ENCODE measurements around the gene FAM83F. TPM values are rescaled to one million over a fixed set of nuclear protein-coding genes. Genes with fewer than 3 reads are reported as not detected.

Gene FAM83F
- total and polyA plus RNA-seq, 3 experiments from 2014 or later, result 0.01 to 0.51 (median 0.33) TPM

DNA sequence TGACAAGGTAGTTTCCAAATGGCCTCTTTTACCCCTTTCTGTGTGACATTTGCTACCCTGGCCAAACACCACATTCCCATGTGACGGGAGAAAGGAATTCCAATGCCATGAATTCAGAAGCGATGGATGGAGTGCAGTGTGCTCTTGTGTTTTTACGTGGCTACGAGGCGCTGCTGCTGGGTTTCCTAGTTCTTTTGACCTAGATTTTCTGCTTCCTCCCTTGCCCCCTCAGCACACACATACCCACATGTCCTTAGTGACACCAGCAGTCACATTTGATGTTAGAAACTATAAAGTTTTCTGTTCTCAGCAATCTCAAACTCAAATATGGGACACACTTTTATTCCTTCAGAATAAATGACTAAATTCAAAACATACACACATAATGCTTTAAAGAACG lies 42.4 kb upstream of the FAM83F start:
- peak overlapping the region; percentile 21 to 83 (median 74) for H3K4me3 Mint-ChIP-seq
- H3K9me3 ChIP-seq (ENCODE audit: low read length), result no peaks in the 10 kb centered on the region
- peaks cover 94% of the 10 kb centered on the region for H3K4me1 ChIP-seq (ENCODE audit: insufficient read depth, low read length)
- H3K27me3 ChIP-seq (ENCODE audit: insufficient read depth, low read length, poor library complexity, severe bottlenecking), result no peaks in the 10 kb centered on the region
- DNase-seq, result peak in 1 of 5 donors; percentile 60
- peak overlapping the region in 7 of 8 donors; percentile 72 to 97 (median 89) for H3K27ac Mint-ChIP-seq
- H3K4me3 ChIP-seq (ENCODE audit: low read length), result peak overlapping the region; percentile 10
- POLR2A ChIA-PET, result no interaction called here
- peaks cover 20 to 91% (median 35%) of the 10 kb centered on the region in 3 donors for H3K36me3 Mint-ChIP-seq
- peaks cover 0 to 1% (median 0%) of the 10 kb centered on the region in 5 donors for H3K9me3 Mint-ChIP-seq
- H3K27me3 Mint-ChIP-seq, result no peaks in the 10 kb centered on the region
- H3K27ac ChIP-seq (ENCODE audit: low read depth, low read length), result no peak overlapping the region
- CTCF ChIA-PET, result interaction anchor here (0.9 to 1.8 kb wide), 6 partner anchors 12 to 417 kb away, joined by 3 to 5 read pairs (median 4); no protein-coding TSS in a partner anchor
- peaks cover 63% of the 10 kb centered on the region for H3K36me3 ChIP-seq (ENCODE audit: insufficient read depth, low read length)
- H3K4me1 Mint-ChIP-seq, result peaks cover 78 to 94% (median 90%) of the 10 kb centered on the region in 3 donors

DNA sequence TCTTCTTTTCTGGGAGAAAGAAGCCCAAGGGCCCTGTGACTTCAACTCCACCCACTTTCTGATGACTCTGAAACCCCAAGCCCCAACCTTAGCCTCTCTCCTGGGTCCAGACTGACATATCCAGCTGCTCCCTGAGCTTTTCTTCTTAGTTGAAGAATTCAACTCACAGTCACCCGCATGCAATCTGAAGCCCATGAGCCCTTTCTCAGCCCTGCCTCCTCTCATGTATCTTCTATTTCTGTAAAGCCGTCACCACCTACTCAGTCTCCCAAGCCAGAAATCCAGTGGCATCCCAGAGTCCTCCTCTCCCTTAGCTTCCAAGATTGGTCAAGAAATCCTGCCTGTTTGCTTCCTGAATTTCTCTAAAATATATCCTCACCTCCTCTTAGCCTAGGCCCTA lies 41.7 kb upstream of the FAM83F start:
- no peak overlapping the region for H3K27ac ChIP-seq (ENCODE audit: low read depth, low read length)
- POLR2A ChIA-PET, result no interaction called here
- no peak for DNase-seq
- Mint-ChIP-seq H3K27ac (peak overlapping the region in 7 of 8 donors; percentile 72 to 97 (median 89)), H3K27me3 (no peaks in the 10 kb centered on the region), H3K4me3 (peak overlapping the region in 6 of 7 donors; percentile 24 to 83 (median 44)), H3K4me1 (peaks cover 78 to 93% (median 91%) of the 10 kb centered on the region in 3 donors), H3K9me3 (peaks cover 0 to 1% (median 0%) of the 10 kb centered on the region in 5 donors), H3K36me3 (peaks cover 25 to 90% (median 39%) of the 10 kb centered on the region in 3 donors)
- no peaks in the 10 kb centered on the region for H3K27me3 ChIP-seq (ENCODE audit: insufficient read depth, low read length, poor library complexity, severe bottlenecking)
- CTCF ChIA-PET, result interaction anchor here (0.9 to 1.5 kb wide), 6 partner anchors 12 to 418 kb away, joined by 3 to 4 read pairs (median 4); no protein-coding TSS in a partner anchor
- H3K4me1 ChIP-seq (ENCODE audit: insufficient read depth, low read length), result peaks cover 90% of the 10 kb centered on the region
- no peak overlapping the region for H3K4me3 ChIP-seq (ENCODE audit: low read length)
- H3K9me3 ChIP-seq (ENCODE audit: low read length), result no peaks in the 10 kb centered on the region
- peaks cover 59% of the 10 kb centered on the region for H3K36me3 ChIP-seq (ENCODE audit: insufficient read depth, low read length)

DNA sequence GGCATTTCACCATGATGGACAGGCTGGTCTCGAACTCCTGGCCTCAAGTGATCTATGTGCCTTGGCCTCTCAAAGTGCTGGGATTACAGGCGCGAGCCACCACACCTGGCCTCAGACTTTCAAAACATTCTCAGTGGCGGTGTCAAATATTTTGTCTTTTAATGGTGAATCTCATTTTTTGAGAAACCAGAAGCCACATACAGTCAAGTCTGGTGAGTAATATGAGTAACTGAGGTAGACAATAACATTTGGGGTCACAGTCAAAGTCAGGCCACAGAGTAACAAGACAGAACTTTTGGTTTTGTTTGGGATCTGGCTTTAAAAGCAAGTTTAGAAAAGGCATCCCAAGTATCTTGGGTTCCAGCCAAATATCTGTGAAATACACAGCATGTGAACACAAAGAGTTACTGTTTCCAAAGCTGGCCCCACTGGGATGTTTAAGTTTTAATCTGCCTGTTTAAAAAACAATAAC lies 40.1 kb upstream of the FAM83F start:
- Mint-ChIP-seq H3K4me3 (peak overlapping the region in 1 of 7 donors; percentile 54), H3K27me3 (peaks cover 0 to 3% of the 10 kb centered on the region in 2 donors), H3K4me1 (peaks cover 78 to 93% (median 91%) of the 10 kb centered on the region in 3 donors), H3K27ac (peak overlapping the region; percentile 51 to 92 (median 75)), H3K36me3 (peaks cover 33 to 90% (median 38%) of the 10 kb centered on the region in 3 donors), H3K9me3 (peaks cover 0 to 1% (median 0%) of the 10 kb centered on the region in 5 donors)
- no peaks in the 10 kb centered on the region for H3K9me3 ChIP-seq (ENCODE audit: low read length)
- ChIA-PET POLR2A (interaction anchor here (0.8 kb wide), 1 partner anchor 45 kb away, joined by 4 read pairs; no protein-coding TSS in a partner anchor), CTCF (interaction anchor here (1.3 kb wide), 1 partner anchor 21 kb away, joined by 3 read pairs; no protein-coding TSS in a partner anchor)
- H3K4me1 ChIP-seq (ENCODE audit: insufficient read depth, low read length), result peaks cover 91% of the 10 kb centered on the region
- H3K4me3 ChIP-seq (ENCODE audit: low read length), result no peak overlapping the region
- DNase-seq, result no peak
- no peaks in the 10 kb centered on the region for H3K27me3 ChIP-seq (ENCODE audit: insufficient read depth, low read length, poor library complexity, severe bottlenecking)
- no peak overlapping the region for H3K27ac ChIP-seq (ENCODE audit: low read depth, low read length)
- H3K36me3 ChIP-seq (ENCODE audit: insufficient read depth, low read length), result peaks cover 65% of the 10 kb centered on the region

DNA sequence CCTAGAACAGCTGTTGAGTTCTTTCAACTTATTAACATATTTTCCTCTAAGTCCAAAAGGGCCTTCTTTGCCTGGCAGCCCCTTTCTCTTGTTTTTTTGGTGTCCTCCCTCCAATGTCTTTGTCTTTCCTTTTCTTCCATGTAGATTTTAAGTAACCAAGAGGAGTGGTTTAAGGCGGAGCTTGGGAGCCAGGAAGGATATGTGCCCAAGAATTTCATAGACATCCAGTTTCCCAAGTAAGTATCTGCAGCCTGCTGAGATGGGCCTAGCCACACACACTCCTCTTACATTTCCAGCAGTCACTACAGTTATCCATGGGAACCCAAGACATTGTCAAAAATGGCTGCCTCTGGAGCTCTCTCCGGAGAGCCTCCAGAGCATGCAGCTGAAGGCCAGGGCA lies 39.1 kb upstream of the FAM83F start:
- peaks cover 91% of the 10 kb centered on the region for H3K4me1 ChIP-seq (ENCODE audit: insufficient read depth, low read length)
- no peaks in the 10 kb centered on the region for H3K27me3 ChIP-seq (ENCODE audit: insufficient read depth, low read length, poor library complexity, severe bottlenecking)
- H3K9me3 ChIP-seq (ENCODE audit: low read length), result no peaks in the 10 kb centered on the region
- peaks cover 0 to 3% of the 10 kb centered on the region in 2 donors for H3K27me3 Mint-ChIP-seq
- peak overlapping the region; percentile 61 to 95 (median 86) for H3K27ac Mint-ChIP-seq
- no peak for DNase-seq
- H3K4me3 ChIP-seq (ENCODE audit: low read length), result no peak overlapping the region
- H3K9me3 Mint-ChIP-seq, result peaks cover 0 to 1% (median 0%) of the 10 kb centered on the region in 5 donors
- H3K4me3 Mint-ChIP-seq, result peak overlapping the region in 2 of 7 donors; percentile 26 to 28
- H3K27ac ChIP-seq (ENCODE audit: low read depth, low read length), result no peak overlapping the region
- H3K4me1 Mint-ChIP-seq, result peaks cover 78 to 93% (median 91%) of the 10 kb centered on the region in 3 donors
- H3K36me3 ChIP-seq (ENCODE audit: insufficient read depth, low read length), result peaks cover 68% of the 10 kb centered on the region
- POLR2A ChIA-PET, result interaction anchor here (0.7 kb wide), 1 partner anchor 89 kb away, joined by 5 read pairs; no protein-coding TSS in a partner anchor
- CTCF ChIA-PET, result no interaction called here
- peaks cover 35 to 90% (median 41%) of the 10 kb centered on the region in 3 donors for H3K36me3 Mint-ChIP-seq

DNA sequence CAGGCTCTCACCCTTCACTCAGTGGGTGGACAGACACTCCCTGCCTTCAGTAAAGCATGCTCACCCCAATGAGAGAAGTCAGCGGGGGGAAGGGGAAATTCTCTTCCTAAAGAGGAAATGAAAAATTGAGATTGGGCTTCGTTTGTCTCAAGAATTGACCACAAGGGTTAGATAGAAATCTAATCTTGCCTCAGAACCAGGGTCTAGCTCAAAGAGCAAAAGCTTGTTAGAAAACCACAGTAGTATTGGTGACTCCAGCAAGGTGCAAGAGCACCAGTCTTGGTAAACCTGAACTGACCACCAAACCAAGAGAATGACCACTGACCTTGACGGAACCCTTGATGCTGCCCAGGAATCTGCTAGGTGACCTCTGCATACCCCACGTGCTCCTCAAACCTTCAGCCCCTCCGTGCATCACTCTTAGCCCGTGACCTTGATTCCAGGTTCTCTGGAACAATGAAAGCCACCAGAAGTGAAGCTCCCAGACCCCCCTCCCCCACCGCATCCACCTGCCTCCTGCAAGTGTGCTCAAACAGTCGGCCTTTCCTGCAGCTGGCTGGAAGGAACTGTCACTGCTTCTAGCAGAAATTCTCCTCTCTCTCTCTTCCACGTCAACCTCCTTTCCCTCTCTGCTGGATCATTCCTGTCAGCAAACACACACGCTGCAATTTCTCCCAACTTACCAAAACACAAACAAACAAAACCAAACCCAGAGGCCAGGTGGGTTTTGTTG lies 37.7 kb upstream of the FAM83F start:
- CTCF ChIA-PET, result interaction anchor here (1.3 kb wide), 1 partner anchor 73 kb away, joined by 3 read pairs; no protein-coding TSS in a partner anchor
- peaks cover 0 to 1% (median 0%) of the 10 kb centered on the region in 5 donors for H3K9me3 Mint-ChIP-seq
- peaks cover 35 to 93% (median 45%) of the 10 kb centered on the region in 3 donors for H3K36me3 Mint-ChIP-seq
- Histone ChIP-seq H3K36me3 (ENCODE audit: insufficient read depth, low read length) (peaks cover 63% of the 10 kb centered on the region), H3K4me3 (ENCODE audit: low read length) (no peak overlapping the region), H3K27me3 (ENCODE audit: insufficient read depth, low read length, poor library complexity, severe bottlenecking) (no peaks in the 10 kb centered on the region), H3K4me1 (ENCODE audit: insufficient read depth, low read length) (peaks cover 91% of the 10 kb centered on the region), H3K9me3 (ENCODE audit: low read length) (no peaks in the 10 kb centered on the region), H3K27ac (ENCODE audit: low read depth, low read length) (no peak overlapping the region)
- peak overlapping the region in 3 of 7 donors; percentile 25 to 38 (median 35) for H3K4me3 Mint-ChIP-seq
- no peak for DNase-seq
- H3K4me1 Mint-ChIP-seq, result peaks cover 78 to 93% (median 91%) of the 10 kb centered on the region in 3 donors
- POLR2A ChIA-PET, result no interaction called here
- H3K27ac Mint-ChIP-seq, result peak overlapping the region; percentile 39 to 90 (median 79)
- H3K27me3 Mint-ChIP-seq, result peaks cover 0 to 3% of the 10 kb centered on the region in 2 donors

DNA sequence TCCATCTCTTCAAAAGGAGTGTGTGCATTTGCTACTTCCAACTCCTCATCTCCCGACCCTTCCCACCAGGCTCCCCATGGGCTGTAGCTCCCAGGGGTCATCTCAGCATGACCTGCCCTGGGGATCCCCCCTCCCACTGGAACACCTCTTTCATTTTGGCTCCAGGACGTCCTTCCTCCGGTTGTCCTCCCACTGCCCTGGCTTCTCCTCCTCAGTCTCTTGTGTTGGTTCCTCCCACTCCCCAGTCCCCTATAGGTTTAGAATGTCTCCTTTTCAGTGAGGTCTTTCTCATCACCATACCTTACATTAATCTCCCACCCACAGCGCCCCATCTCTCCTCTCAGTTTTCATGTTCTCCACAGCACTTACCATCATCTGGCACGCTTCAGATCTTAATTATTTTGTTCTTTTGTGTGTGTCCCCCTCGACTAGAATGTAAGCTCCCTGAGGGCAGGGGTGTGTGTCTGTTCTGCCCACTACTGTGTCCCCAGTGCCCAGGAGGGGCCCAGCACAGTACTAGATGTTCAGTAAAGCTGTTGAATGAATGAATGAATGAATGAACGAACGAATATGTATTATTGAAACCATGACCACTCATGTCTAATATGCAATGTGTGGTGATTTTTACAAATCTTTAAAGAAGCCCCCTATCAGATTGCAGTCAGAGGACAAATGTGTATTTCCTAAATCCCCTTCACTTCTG lies 36.6 kb upstream of the FAM83F start:
- CTCF ChIA-PET, result interaction anchor here (1.3 kb wide), 1 partner anchor 72 kb away, joined by 3 read pairs; no protein-coding TSS in a partner anchor
- H3K36me3 ChIP-seq (ENCODE audit: insufficient read depth, low read length), result peaks cover 63% of the 10 kb centered on the region
- POLR2A ChIA-PET, result no interaction called here

DNA sequence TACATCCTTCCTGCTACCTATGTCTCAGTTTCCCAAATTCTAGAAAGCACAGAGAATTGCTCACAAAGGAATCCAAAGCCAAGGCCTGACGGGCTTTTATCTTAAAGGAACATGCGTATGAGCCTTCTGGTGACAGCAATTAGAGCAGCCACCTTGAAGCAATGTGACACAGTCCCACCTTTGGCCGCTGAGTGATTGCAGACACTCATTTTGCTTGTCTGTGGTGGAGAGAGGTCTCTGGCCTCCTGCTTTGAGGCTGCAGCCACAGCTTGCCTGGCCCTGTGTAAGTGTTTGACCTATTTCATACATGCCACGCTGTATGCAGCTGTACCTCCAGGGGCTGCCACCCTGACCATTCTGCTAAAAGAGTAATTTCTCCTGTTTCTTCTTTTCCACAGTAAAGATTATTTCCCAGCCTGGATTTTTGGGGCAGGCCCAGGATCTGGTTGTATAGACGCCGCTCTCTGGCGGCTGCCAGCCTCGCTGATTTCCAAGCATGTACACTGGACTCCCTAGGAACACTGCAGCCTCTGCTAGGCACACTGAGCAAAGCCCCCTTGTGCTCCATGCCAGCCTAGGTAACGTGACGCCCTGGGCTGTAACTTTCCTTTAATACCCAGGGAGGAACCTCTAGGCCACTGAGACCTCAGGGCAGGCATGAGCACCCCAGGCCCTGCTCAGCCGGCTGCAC lies 35.7 kb upstream of the FAM83F start:
- Mint-ChIP-seq H3K4me1 (peaks cover 70 to 84% (median 82%) of the 10 kb centered on the region in 3 donors), H3K9me3 (no peaks in the 10 kb centered on the region), H3K4me3 (peak overlapping the region in 3 of 7 donors; percentile 13 to 49 (median 28)), H3K27me3 (peaks cover 0 to 3% of the 10 kb centered on the region in 2 donors), H3K27ac (peak overlapping the region; percentile 77 to 96 (median 93)), H3K36me3 (peaks cover 35 to 91% (median 43%) of the 10 kb centered on the region in 3 donors)
- Histone ChIP-seq H3K27ac (ENCODE audit: low read depth, low read length) (no peak overlapping the region), H3K9me3 (ENCODE audit: low read length) (no peaks in the 10 kb centered on the region), H3K36me3 (ENCODE audit: insufficient read depth, low read length) (peaks cover 61% of the 10 kb centered on the region), H3K27me3 (ENCODE audit: insufficient read depth, low read length, poor library complexity, severe bottlenecking) (no peaks in the 10 kb centered on the region), H3K4me1 (ENCODE audit: insufficient read depth, low read length) (peaks cover 75% of the 10 kb centered on the region), H3K4me3 (ENCODE audit: low read length) (no peak overlapping the region)
- no peak for DNase-seq
- ChIA-PET CTCF (interaction anchor here (1.0 kb wide), 1 partner anchor 16 kb away, joined by 4 read pairs; no protein-coding TSS in a partner anchor), POLR2A (no interaction called here)

More for the DNA sequence above, 36.6 kb upstream of the FAM83F start:
- no peak for DNase-seq
- Mint-ChIP-seq H3K4me3 (peak overlapping the region in 1 of 7 donors; percentile 49), H3K27ac (peak overlapping the region; percentile 35 to 96 (median 91)), H3K36me3 (peaks cover 35 to 92% (median 42%) of the 10 kb centered on the region in 3 donors), H3K4me1 (peaks cover 77 to 89% (median 87%) of the 10 kb centered on the region in 3 donors), H3K27me3 (peaks cover 0 to 3% of the 10 kb centered on the region in 2 donors), H3K9me3 (peaks cover 0 to 1% (median 0%) of the 10 kb centered on the region in 5 donors)
- Histone ChIP-seq H3K27ac (ENCODE audit: low read depth, low read length) (no peak overlapping the region), H3K27me3 (ENCODE audit: insufficient read depth, low read length, poor library complexity, severe bottlenecking) (no peaks in the 10 kb centered on the region), H3K9me3 (ENCODE audit: low read length) (no peaks in the 10 kb centered on the region), H3K4me1 (ENCODE audit: insufficient read depth, low read length) (peaks cover 85% of the 10 kb centered on the region), H3K4me3 (ENCODE audit: low read length) (no peak overlapping the region)

Measured in CD8-positive, alpha-beta memory T cell (primary cell).